Psoas muscle (tissue), 8 donors: Measurements from ENCODE around the gene PIGN. TPM values are rescaled to one million over a fixed set of nuclear protein-coding genes. Genes with fewer than 3 reads are reported as not detected.

Source experiments
- ATAC-seq, 4 donors: fragments of 200-7000 bp; cut with Tn5 transposase; one replicate each; pipeline ENCODE4 v1.9.1; 2020; ENCODE audit warnings: moderate library complexity in 3 of 4, mild to moderate bottlenecking in 2 of 4
- DNase-seq, 2 donors: peaks; one replicate each; pipeline ENCODE4 v3.0.0-alpha.2; 2020
- H3K27ac ChIP-seq: fragments of 200-600 bp; one replicate; pipeline ENCODE4 v1.8.0; 2022
- H3K27me3 ChIP-seq, 3 donors: fragments of 200-600 bp in 1 of 3; one replicate each; pipeline versions ENCODE4 v1.6.1 to v1.8.0; 2013 to 2022; ENCODE audit warnings: low read length in 2 of 3, mild to moderate bottlenecking in 2 of 3, moderate library complexity in 1 of 3; ENCODE audit not compliant: insufficient read depth in 3 of 3
- H3K36me3 ChIP-seq, 2 donors: fragments of 200-600 bp in 1 of 2; one replicate each; pipeline versions ENCODE4 v1.6.1 to v1.8.0; 2013 to 2022; ENCODE audit warnings: low read depth in 1 of 2, mild to moderate bottlenecking in 1 of 2, moderate library complexity in 1 of 2; ENCODE audit not compliant: insufficient read depth in 1 of 2
- H3K4me1 ChIP-seq: fragments of 200-600 bp; one replicate; pipeline ENCODE4 v1.8.0; 2022
- H3K4me3 ChIP-seq: fragments of 200-600 bp; one replicate; pipeline ENCODE4 v1.8.0; 2022; ENCODE audit warnings: mild to moderate bottlenecking
- H3K9me3 ChIP-seq: fragments of 200-600 bp; one replicate; pipeline ENCODE4 v1.8.0; 2022
- WGBS, 3 donors: extraction: QIAGEN DNeasy Blood & Tissue Kit; methylation state at CpG; one replicate each; pipeline versions ENCODE4 v1.1.6 to v1.1.7; 2013; 5-methylcytosine and 5-hydroxymethylcytosine counted together
- intact Hi-C, 2 donors: fragments of 100-400 bp; cut with DNase I; formaldehyde crosslinking; loops; one replicate each; pipeline versions ENCODE4 v1.11.0 to v1.14.2; 2022
- long read RNA-seq, 2 donors: library from polyadenylated mRNA; unstranded; transcript quantifications; one replicate each; pipeline ENCODE4 v2.0.0, GENCODE V29; 2021
- polyA plus RNA-seq, 3 donors: library from polyadenylated mRNA; stranded (reverse); fragments of 200-250 nt; gene quantifications; one replicate each; pipeline ENCODE4 v1.2.3, GENCODE V29; 2013
- total RNA-seq, 4 donors: library from RNA; stranded (reverse); fragmentation: NEBNext Ultra II Directional in 2 of 4; extraction: Animal tissue kit (Norgen Biotek cat#: 25700) in 2 of 4; gene quantifications; one replicate each; pipeline versions ENCODE4 v1.2.1 to v1.2.4, GENCODE V29; 2021 to 2023
- TF ChIP-seq, protein P1 (sequence below): fragments of 200-600 bp; IDR thresholded peaks from one replicate; pipeline ENCODE4 v1.8.0; 2022; ENCODE audit warnings: antibody characterized with exemption
- donor health status: healthy with polysubstance abuse.
- donor health status: DM: no; HTN: no; CAD: no; lungs with moderate emphysema.
- donor health status: Bipolar disorder and iron deficiency.
- donor health status: healthy.
- donor health status: DM: yes; HTN: yes; CAD: no.
- donor health status: DM: no; HTN: no; CAD: no.
- donor health status: DM: no; HTN: no; CAD: no.
- donor health status: DM: yes; HTN: yes; CAD: no.

The PIGN gene
- 10 to 100 TPM in 2 of 4 donors, 1 to 10 TPM in 2; 9.5 to 18.0 (median 13.0) TPM for total RNA-seq
- 1 to 10 TPM; 3.2 to 7.3 (median 4.3) TPM for polyA plus RNA-seq
- long read RNA-seq, donor 1, full-length matches to known transcripts: 6 of 9 reads
- long read RNA-seq, donor 1, partial matches to known transcripts: 1 of 9 reads
- long read RNA-seq, donor 1, other reads (novel, unspliced or antisense): 2 of 9 reads
- long read RNA-seq, donor 2, full-length matches to known transcripts: 12 of 16 reads
- long read RNA-seq, donor 2, partial matches to known transcripts: 0 of 16 reads
- long read RNA-seq, donor 2, other reads (novel, unspliced or antisense): 4 of 16 reads

- DNase-seq: peak; percentile 91 to 95
- 0% methylated on average over 54 to 55 of the region's 55 CpGs for WGBS, 3 donors
- intact Hi-C loops: loop anchor here (2.0 to 10.0 kb wide), 5 partner anchors 60 to 798 kb away; partner anchors contain the start of gene PHLPP1 (in 1 of the 2)
- Histone ChIP-seq H3K4me3 (peak within 1 kb of the TSS; percentile 100), H3K27ac (peak within 1 kb of the TSS; percentile 84), H3K9me3 (no peaks in the 10 kb centered on the region), H3K4me1 (peaks cover 36% of the 10 kb centered on the region), H3K36me3 (peaks cover 0 to 2% of the 10 kb centered on the region in 2 donors), H3K27me3 (no peaks in the 10 kb centered on the region)
- ATAC-seq: peak; percentile 95 to 99 (median 99)
- TF ChIP-seq, protein P1, sequence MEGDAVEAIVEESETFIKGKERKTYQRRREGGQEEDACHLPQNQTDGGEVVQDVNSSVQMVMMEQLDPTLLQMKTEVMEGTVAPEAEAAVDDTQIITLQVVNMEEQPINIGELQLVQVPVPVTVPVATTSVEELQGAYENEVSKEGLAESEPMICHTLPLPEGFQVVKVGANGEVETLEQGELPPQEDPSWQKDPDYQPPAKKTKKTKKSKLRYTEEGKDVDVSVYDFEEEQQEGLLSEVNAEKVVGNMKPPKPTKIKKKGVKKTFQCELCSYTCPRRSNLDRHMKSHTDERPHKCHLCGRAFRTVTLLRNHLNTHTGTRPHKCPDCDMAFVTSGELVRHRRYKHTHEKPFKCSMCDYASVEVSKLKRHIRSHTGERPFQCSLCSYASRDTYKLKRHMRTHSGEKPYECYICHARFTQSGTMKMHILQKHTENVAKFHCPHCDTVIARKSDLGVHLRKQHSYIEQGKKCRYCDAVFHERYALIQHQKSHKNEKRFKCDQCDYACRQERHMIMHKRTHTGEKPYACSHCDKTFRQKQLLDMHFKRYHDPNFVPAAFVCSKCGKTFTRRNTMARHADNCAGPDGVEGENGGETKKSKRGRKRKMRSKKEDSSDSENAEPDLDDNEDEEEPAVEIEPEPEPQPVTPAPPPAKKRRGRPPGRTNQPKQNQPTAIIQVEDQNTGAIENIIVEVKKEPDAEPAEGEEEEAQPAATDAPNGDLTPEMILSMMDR: no peak
Measured at GRCh38 chr18:62186774-62187542, at the start of gene PIGN, which contains the start of gene RELCH. TSS of gene PIGN (minus strand) at chr18:62187056. CDS start at chr18:62161353, 25,703 bp downstream. TSS of gene RELCH (plus strand) at chr18:62187255. CDS start at chr18:62187506, 251 bp downstream.

DNA sequence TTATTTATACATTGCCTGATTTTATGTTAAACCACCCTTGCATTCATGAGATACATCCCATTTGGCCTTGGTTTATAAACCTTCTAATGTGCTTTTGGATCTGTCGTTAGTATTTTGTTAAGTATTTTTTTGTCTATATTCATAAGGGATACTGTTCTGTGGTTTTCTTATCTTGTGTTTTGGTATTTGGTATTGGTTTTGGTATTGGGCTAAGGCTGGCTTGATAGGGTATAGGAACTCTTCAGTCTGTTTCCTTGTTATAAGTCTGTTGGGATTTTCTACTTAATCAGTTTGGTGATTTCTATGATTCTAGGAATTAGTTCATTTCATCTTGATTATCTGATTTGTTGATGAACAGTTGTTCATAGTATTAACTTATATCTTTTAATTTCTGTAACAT lies 49.4 kb upstream of the PIGN start:
- intact Hi-C loops: no loop called here
- H3K27me3 ChIP-seq: no peaks in the 10 kb centered on the region
- H3K4me3 ChIP-seq: no peak overlapping the region
- ATAC-seq (no peak), DNase-seq (no peak)
- no peaks in the 10 kb centered on the region for H3K9me3 ChIP-seq
- whole genome bisulfite sequencing, 3 donors: 94 to 99% (median 97%) methylated on average over 1 of the region's 1 CpG
- H3K27ac ChIP-seq: no peak overlapping the region
- H3K36me3 ChIP-seq: peaks cover 4 to 45% of the 10 kb centered on the region in 2 donors
- TF ChIP-seq, protein P1: no peak
- no peaks in the 10 kb centered on the region for H3K4me1 ChIP-seq

- ATAC-seq (no peak), DNase-seq (no peak)
- no peaks in the 10 kb centered on the region for H3K27me3 ChIP-seq
- peaks cover 4 to 80% of the 10 kb centered on the region in 2 donors for H3K36me3 ChIP-seq
- TF ChIP-seq, protein P1: no peak
- H3K27ac ChIP-seq: no peak overlapping the region
- no peaks in the 10 kb centered on the region for H3K4me1 ChIP-seq
- WGBS, 3 donors: 94 to 96% (median 95%) methylated on average over 3 of the region's 3 CpGs
- intact Hi-C loops: no loop called here
- peaks cover 4% of the 10 kb centered on the region for H3K9me3 ChIP-seq
- H3K4me3 ChIP-seq: no peak overlapping the region
Measured at GRCh38 chr18:62226047-62226446, 39.2 kb upstream of the PIGN start.

DNA sequence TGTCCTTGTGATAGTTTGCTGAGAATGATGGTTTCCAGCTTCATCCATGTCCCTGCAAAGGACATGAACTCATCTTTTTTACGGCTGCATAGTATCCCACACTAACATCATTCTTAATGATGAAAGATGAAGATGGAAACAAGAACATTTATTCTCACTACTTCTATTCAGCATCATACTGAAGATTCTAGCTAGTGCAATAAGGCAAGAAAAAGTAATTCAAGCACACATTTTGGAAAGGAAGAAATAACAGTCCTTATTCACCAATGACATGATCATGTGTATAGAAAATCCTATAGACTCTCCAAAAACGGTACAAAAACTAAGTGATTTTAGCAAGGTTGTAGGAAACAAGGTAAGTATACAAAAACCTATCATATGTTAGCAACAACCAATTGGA lies 37.4 kb upstream of the PIGN start:
- ATAC-seq: no peak
- peaks cover 2 to 65% of the 10 kb centered on the region in 2 donors for H3K36me3 ChIP-seq

More for the DNA sequence above, 37.4 kb upstream of the PIGN start:
- Histone ChIP-seq H3K4me1 (no peaks in the 10 kb centered on the region), H3K4me3 (no peak overlapping the region), H3K9me3 (peaks cover 4% of the 10 kb centered on the region), H3K27me3 (no peaks in the 10 kb centered on the region), H3K27ac (no peak overlapping the region)
- 98 to 99% (median 98%) methylated on average over 2 of the region's 2 CpGs for WGBS, 3 donors
- TF ChIP-seq, protein P1: no peak
- no peak for DNase-seq
- intact Hi-C loops: no loop called here
